HG02981 (cell line): Measurements from ENCODE around the gene PRKAG1.

Experiments
- ATAC-seq: cut with Tn5 transposase; IDR thresholded peaks from one replicate; pipeline ENCODE4 v1.9.1; 2021; ENCODE audit warnings: mild to moderate bottlenecking, moderate library complexity; ENCODE audit not compliant: unreplicated experiment

The PRKAG1 gene

DNA sequence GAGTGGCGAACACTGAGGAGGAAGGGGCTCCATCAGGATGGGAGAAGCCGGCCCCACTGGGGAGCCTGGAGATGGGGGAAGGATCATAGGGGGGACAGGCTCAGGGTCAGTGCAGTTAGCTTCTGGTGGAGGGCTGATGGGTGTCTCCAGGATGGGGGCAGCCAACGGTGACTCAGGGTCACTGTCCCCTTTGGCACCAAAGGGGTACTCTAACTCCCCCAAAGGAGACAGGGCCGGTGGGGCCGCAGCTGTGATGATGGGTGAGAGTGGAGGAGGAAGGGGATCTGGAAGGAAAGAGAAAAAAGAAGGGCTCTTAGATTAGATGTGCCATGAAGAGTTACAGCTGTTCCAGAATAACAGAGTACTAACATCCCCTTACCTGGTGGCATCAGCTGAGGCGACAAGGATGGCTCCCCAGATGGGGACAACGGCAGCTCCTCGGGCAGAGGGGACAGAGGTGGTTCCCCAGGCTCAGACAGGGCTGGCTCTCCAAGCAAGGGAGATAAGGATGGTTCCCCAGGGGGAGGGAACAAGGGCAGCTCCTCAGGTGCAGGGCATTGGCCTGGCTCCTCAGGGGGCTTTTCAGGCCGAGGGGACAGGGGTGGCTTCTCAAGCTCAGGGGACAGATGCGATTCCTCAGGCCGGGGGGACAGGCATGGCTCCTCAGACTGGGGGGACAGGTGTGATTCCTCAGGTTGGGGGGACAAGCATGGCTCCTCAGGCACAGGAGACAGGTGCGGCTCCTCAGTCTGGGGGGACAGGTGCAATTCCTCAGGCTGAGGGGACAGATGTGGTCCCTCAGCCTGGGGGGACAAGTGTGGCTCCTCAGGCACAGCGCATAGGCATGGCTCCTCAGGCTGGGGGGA, 32.2 kb upstream of the PRKAG1 start:
- ATAC-seq: no peak

DNA sequence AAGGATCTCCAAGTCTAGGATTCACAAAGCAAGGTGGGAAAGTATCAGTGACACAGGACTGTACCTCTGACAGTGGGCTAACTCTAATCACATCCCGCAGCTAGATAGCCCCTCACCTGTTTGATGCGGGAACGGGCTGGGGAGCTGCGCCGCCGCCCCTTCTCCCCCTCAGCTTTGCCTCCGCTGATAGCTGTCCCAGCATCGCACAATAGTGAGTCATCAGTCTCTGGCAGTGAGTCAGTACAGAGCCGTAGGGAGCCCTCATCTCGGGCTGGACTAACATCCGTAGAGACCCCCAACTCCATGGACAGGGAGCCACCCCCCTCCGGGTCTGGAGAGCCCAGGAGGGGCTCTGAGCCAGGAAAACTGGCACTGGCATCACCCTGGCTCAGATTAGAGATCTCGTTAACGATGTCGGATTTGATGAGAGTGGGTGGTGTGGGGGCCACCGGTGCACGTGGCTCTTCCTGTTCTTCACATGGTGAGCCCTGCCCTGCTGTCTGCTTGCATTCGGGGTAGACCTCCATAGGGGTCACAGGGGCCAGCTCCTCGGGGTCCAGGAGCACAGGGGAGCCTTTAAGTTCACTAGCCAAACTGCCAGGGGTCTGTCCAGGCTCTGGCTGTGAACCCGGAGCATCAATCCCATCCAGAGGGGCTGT, 31.1 kb upstream of the PRKAG1 start:
- no peak for ATAC-seq

DNA sequence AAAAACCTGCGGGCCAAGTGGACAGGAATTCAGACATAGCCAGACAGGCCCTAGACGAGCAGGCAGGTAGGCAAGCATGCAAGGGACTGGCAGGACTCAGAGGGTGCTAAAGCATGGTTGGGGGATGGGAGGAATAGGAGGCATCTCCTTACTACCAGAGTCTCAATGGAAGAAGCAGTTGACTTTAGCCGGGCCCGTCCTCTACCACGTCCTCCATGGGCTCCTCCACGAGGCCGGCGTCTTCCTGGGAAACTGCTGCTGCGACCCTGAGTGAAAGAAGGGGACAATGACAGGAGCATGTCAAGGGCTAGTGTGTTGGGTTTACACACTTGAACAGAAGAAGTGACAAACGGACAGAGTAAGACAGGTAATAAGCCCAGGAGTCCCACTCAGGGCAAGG, 30.4 kb upstream of the PRKAG1 start:
- no peak for ATAC-seq

DNA sequence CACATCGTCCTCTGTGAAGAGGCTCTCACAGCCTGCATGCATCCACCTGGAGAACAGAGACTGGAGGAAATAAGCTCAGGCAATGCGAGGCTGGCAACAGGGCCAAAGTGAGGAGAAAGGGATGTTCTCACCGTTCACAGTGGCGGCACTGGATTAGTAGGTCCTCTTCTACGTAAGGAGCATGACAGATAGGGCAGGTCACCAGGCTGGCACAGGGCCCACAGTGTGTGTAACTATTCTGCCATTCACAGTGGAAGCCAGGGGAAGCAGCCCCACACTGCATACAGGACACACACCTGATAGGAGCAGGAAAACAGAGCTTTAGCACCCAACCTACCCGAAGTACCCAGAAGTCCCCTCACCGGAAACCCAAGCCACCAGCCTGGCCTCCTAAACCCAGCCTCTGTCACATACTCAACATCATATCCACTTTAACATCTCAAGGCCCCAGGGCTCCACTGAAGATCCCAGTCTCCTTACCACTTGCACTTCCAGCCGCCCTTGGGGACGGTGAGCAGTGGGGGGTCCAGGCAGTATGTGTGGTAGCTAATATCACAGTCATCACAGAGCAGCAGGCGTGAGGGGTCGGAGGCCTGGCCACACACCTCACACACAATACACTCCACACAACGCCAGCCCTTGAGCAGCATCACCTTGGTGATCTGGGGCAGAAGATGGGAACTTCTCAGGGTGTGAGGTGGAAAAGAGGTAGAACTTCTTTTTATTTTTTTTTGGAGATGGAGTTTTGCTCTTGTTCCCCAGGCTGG, 27.7 kb upstream of the PRKAG1 start:
- ATAC-seq: no peak

DNA sequence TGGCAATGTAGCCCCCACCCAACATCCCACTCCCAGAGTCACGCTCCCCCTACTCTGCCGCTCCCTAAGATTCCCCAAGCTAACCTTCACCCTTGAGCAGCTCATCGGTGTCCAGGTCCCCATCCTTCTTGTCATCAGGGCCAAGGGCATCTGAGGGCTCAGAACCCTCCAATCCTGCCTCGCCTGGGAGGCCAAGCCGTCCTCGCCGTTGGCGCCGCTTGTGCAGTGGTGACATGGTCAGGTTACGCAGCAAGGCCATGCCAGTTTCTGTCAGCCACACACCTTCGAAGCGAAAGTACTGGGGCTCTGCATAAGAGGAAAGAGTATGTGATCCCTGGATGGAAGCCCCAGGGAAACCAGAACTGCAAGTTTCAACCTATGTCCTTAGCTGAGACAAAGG, 26.1 kb upstream of the PRKAG1 start:
- no peak for ATAC-seq

DNA sequence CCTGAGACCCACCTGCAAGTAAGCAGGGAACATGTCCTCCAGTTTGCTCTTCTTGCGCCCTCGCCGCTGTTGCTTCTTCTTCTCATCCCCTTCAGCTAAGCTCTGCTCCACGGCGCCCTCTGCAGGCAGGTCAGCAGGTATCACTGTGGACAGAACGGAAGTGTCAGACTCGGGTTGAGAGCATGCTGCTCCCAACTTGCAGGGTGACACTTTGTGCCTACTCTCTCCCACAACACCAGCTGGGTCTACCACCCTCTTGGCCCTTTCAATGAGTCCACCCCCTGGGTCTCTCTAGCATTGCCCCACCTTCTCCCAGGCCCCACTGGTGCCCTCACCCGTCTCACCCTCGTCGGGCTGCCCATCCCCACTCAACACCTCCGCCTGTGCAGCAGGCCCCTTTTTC, 25.3 kb upstream of the PRKAG1 start:
- ATAC-seq: no peak

DNA sequence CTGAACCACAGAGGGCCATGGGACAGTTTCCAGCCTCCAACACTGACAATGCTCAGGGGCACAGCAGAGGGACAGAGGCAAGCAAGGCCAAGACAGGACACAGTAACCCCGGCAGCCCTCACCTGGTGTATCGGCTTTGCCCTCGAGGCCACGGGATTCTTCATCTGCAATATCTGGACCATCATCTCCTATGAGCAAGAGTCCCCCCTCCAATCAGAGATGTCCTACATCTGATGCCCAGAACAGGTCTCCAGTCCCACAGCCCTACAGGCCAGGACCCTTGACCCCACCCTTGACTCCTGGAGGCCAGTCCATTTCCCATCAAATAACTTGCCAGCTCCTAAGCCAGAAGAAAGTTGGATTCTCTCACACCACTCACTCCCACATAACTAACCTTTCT, 24.7 kb upstream of the PRKAG1 start:
- ATAC-seq: no peak

DNA sequence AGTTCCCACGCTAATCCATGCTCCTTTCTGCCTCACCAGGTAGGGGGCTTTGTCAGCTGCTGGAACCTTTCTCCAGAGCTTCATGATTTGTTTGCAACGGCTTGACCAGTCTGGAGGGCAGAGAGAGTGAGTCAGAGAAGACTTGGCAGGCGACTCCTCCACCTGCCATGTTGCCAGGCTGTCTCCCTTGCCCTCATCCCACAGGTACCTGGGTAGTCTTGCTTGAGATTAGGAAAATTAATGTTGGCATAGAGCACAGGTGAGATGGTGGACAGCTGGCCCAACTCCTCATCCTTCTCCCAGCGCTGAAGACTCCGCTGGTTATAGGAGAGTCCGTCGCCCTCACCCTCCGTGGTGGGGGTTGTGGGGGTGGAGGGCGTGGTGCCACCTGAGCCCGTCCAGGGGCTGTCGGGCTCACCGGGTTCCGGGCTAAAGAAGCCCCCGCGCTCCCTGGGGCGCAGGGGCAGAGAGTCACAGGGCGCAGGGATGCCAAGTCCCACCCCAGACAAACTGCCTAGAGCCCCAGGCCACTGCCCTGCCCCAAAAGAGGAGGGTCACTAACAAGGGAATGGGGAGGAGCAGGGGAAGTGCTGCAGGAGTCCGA, 23.4 kb upstream of the PRKAG1 start:
- ATAC-seq: no peak

DNA sequence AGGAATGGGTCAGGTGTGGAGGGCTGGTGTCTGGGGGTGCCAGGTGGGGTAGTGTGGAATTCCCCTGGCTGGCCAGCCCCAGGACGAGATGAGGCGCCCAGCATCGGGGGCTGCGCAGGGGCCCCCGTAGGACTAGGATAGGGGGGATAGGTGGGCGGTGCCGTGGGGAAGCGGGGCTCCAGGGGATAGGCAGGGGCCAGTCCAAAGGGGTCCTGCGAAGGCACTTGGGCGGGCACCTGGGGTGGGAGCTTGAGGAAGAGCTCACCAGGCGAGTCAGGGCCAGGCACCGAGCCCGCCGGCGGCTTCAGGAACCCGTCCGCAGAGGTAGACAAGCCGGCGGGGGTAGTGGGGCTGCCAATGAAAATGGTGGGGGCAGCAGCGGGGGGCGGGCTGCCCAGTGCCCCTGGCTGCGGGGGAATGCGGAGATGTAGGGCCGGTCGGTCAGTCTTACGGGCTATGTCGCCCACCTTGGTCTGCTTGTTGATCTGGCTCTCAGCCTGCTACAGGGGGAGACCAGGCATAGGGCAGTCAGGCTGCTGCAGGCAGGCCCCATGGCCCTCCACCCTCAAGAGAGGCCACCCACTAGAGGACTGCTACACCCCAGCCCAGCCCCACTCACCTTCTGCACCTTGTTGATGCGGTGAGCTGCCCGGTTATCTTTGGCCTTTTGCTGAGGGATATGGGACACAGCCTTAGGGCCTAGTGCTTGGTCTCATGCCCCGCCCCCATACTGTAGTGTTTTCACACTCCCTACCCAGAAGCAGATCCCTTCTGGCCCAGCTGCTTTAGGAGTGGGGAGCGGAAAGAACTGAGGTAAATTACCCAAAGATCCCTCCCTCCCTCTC, 22.7 kb upstream of the PRKAG1 start:
- ATAC-seq: no peak

DNA sequence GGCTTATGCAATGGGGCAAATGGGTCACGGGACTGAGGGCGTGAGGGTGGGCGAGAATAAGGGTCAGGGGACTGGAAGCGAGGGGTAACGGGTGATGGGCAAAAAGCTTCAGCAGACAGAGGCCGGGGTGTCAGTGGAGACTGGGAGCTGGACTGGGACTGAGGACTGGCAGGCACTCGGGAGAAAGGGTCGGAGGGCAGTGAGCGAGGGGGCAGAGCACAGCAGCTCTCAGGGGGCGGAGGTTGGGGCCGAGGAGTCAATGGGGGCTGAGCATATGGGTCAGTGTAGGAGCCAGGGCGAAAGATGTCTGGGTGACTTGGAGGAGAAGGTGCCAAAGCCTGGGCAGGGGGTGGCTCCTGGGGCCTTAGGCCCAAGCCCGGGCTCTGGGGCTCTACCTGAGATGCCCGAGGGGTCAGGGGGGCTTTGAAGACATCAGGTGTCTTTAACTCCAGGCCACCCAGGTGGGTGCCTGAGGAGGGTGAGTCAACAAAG, 21.8 kb upstream of the PRKAG1 start:
- ATAC-seq: no peak

DNA sequence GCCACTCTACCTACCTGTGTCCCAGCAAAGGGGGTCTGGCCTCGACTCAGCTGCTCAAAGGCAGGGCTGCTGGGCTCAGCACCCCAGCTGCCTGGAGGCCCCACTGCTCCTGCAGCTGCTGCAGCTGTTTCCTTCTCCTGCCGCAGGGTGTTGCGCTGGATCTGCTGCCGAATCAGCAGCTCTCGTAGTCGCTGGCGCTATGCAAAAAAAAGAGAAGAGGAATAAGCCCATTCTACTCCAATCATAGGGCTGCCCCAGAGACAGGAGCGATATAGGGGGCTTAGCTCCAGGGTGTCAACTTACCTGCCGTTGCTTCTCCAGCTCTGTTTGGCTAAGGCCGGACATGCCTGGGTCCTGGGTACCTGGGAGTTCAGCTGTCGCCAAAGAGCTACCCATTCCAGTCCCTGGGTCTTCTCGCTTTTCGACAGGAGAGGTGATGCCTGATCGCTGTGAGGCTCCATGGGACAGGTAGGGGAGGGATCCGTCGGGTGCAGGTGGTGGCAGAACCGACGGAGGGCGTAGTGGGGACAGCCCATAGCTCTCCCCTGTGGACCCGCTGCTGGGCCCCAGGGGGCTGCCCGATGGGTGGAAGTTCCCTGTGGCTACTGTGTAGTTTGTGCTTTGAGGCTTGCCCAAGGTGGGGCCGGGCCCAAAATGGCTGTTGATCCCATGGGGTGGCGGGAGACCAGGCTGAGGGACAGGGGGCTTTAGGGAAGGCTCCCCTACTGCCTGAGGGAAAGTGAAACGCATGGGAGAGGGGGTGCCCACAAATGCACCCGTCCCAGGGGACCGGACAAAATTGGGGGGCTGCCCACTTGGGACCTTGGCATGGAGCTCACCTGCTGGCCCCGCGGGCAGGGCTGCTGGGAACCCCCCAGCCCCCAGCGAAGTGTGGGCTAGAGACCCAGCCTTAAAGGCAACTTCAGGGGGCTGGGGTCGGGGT, 21.1 kb upstream of the PRKAG1 start:
- ATAC-seq: no peak

DNA sequence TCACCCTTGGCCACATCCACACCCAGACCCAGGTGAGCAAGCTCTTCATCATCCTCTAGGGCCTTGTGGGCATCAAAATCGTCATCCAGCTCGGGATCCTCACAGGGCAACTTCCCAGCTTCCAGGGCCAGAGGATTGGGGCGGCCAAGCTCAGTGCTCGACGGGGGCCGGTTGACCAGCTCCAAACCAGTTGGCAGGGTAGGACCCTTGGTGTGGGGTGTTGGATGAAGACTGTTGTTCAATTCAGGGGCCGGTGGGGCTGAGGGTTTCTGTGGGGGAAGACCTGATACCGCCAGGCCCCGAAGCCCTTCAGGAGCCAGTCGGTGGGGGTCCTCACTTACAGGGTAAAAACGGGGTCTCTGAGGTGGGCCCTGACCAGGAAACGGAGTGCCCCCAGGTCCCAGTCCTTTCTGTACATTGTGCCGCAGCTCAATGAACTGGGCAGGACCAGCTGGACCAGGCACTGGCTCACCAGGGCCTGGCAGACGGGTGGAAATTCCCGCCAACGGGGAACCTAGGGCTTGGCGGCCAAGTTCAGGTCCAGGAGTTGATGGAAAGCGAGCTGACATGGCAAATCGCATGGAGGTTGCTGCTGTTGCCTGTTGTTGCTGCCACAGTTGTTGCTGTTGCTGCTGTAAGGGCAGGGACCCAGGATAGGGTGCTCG, 19.8 kb upstream of the PRKAG1 start:
- ATAC-seq: no peak

DNA sequence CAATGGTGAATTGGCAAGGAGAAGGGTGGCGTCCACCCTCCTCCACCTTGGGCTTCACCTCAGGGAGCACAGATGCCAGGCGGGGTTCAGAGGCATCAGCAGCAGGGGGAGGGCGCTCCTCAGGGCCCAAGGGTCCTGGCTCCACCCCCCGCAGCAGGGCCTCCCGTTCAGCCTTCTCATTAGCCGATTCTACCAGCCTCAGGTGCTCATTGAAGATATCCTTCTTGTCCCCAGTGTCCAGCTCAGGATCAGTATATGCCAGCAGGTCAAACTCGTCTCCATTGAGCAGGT, 19.3 kb upstream of the PRKAG1 start:
- ATAC-seq: no peak

DNA sequence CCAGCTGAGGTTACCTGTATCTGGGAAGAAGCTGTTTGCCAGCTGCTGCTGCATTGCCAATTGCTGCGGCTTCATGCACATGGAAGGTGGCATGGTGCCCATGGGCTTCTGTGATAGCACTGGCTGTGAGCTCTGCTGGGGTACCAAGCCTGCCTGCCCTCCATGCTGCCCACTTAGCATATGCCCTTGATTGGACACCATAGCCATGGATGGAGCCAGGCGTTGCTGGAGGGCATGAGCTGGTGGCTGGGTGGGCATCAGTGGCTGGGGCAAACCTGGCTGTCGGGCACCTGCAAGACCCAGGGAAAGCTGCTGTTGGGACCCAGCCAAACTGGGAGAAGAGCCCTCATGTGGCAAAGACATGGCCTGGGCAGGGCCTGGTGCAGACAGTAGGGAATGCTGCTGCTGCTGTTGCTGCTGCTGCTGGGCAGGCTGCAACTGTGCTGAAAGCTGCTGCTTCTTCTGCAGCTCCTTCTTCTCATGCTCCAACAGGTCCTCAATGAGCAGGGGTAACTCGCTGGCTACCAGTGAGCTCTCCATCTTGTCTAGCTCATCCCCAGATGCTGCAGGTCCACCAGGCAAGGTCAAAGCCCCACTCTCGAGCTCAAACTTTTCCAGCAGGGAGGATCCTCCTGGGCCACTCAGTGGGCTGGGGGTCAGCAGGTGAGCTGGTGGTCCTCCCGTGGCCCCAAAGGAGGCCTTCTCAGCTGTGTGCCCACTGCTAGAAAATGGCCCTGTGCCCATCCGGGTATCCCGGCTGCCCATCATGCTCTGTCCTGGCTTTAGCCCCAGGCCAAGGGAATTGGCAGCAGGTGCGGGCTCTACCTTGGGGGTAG, 18.8 kb upstream of the PRKAG1 start:
- ATAC-seq: no peak

DNA sequence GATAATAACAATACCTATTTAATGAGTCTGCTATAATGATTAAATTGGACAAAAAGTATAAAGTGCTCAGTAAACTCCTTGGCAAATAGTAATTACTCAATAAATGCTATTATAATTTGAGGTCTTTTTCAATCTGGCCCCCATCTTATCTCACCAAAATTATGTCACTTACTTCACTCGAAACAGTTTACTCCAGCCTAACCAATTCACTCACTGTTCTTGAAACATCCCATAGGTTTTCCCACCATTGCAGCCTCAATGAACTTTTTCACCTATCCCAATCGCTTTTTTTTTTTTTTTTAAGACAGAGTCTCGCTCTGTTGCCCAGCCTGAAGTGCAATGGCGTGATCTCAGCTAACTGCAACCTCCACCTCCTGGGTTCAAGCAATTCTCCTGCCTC, 17.5 kb upstream of the PRKAG1 start:
- ATAC-seq: no peak

DNA sequence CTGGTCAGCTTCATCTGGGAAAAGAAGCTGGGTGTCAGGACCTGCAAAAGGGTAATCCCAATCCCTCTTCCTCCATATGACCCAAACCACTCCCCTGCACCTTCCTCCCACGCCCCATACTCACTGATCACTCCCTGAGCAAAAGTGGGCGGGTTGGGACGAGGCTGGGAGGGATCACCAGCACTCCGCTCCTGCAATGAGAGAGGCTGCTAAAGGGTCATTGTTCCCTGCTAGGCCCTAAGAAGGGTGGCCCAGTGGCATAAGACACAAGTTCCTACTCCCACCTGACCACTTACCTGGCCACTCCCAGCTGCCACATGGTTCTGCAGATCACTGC, 15.7 kb upstream of the PRKAG1 start:
- no peak for ATAC-seq

DNA sequence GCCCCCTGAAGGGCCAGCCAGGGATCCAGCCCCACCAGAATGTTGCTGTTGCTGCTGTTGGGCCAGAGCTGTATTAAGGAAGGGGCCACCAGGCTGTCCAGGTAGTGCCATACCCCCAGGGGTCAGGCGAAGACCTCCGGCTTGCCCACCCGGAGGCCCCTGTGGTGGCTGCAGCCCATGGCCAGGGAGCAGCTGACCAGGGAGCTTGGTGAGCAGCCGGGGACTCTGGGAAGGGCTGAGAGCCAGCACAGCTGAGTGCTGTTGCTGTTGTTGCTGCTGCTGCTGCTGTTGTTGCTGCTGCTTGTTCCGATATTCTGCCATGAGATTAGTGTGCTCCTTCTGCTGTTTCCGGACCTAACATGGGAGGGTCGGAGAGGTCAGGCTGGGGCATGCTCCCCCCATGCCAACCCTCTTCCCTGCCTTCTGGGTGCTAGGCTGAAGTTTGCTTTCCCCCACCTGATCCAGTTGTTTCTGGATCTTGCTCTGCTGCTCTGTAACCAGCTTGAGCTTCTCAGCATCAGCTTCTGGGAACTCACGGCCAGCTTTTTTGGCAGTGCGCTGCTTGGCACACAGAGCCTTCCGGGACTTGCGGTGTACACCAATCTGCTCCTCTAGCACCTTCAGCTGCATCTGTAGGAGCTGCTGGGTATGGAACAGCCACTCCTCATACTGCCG, 15.2 kb upstream of the PRKAG1 start:
- ATAC-seq: no peak
